Keratinocyte (primary cell): ENCODE data around the gene STAG3. TPM values are rescaled to one million over a fixed set of nuclear protein-coding genes. Genes with fewer than 3 reads are reported as not detected.
A peak's percentile ranks its signal among the peaks of the same experiment; 100 is the strongest.

Experiments used
- DNase-seq: peaks from one replicate; pipeline ENCODE4 v3.0.0-alpha.2; 2011; ENCODE audit warnings: low read depth, missing footprints, low spot score
- FAIRE-seq: peaks from 2 replicates; lab custom pipeline; 2011; peaks lifted over from hg19 to GRCh38; lab: Jason Lieb, UNC
- H2AFZ ChIP-seq: 2 replicates; pipeline ENCODE4 v1.6.0; 2012; ENCODE audit warnings: low read length, control low read depth, inconsistent platforms; ENCODE audit not compliant: control insufficient read depth
- H3K27ac ChIP-seq: 2 replicates; pipeline ENCODE4 v1.5.1; 2011; ENCODE audit warnings: low read length; ENCODE audit not compliant: control insufficient read depth, insufficient read depth
- H3K27me3 ChIP-seq: 3 replicates; pipeline ENCODE4 v1.6.0; 2011; ENCODE audit warnings: low read length; ENCODE audit not compliant: control insufficient read depth, insufficient read depth; ENCODE audit errors: extremely low read depth
- H3K36me3 ChIP-seq, 2 experiments: 2 replicates in 1 of 2; 3 replicates in 1 of 2; pipeline ENCODE4 v1.5.1; 2011; ENCODE audit warnings: low read length in 2 of 2, mild to moderate bottlenecking in 1 of 2; ENCODE audit not compliant: control insufficient read depth in 2 of 2, insufficient read depth in 2 of 2; ENCODE audit errors: extremely low read depth in 1 of 2
- H3K4me1 ChIP-seq: 3 replicates; pipeline ENCODE4 v1.5.1; 2011; ENCODE audit warnings: low read length; ENCODE audit not compliant: control insufficient read depth, insufficient read depth; ENCODE audit errors: extremely low read depth
- H3K4me2 ChIP-seq: 3 replicates; pipeline ENCODE4 v1.6.0; 2011; ENCODE audit warnings: low read depth, low read length; ENCODE audit not compliant: control insufficient read depth, insufficient read depth; ENCODE audit errors: extremely low read depth
- H3K4me3 ChIP-seq, 3 experiments: fragments of 200-600 bp in 1 of 3; sonication (generic) in 1 of 3; 2 replicates in 2 of 3; 3 replicates in 1 of 3; pipeline ENCODE4 v1.5.1; 2011 to 2016; ENCODE audit warnings: low read length in 3 of 3, mild to moderate bottlenecking in 3 of 3, control low read depth in 2 of 3, inconsistent platforms in 1 of 3, low read depth in 1 of 3, mixed read lengths in 1 of 3, mixed run types in 1 of 3, moderate library complexity in 1 of 3; ENCODE audit not compliant: control insufficient read depth in 2 of 3, insufficient read depth in 2 of 3; ENCODE audit errors: extremely low read depth in 1 of 3
- H3K79me2 ChIP-seq: 2 replicates; pipeline ENCODE4 v1.6.0; 2012; ENCODE audit warnings: low read length; ENCODE audit not compliant: control insufficient read depth, insufficient read depth
- H3K9ac ChIP-seq: 3 replicates; pipeline ENCODE4 v1.6.0; 2011; ENCODE audit warnings: low read length; ENCODE audit not compliant: control insufficient read depth, insufficient read depth; ENCODE audit errors: extremely low read depth
- H3K9me1 ChIP-seq: 3 replicates; pipeline ENCODE4 v1.6.0; 2011; ENCODE audit warnings: low read length; ENCODE audit not compliant: control insufficient read depth, insufficient read depth; ENCODE audit errors: extremely low read depth
- H3K9me3 ChIP-seq: 2 replicates; pipeline ENCODE4 v1.5.1; 2012; ENCODE audit warnings: low read depth, low read length; ENCODE audit not compliant: control insufficient read depth
- H4K20me1 ChIP-seq: 3 replicates; pipeline ENCODE4 v1.6.0; 2011; ENCODE audit warnings: low read length; ENCODE audit not compliant: control insufficient read depth, insufficient read depth; ENCODE audit errors: extremely low read depth
- CTCF ChIP-seq, 3 experiments: IDR thresholded peaks in 1 of 3; conservative IDR thresholded peaks in 1 of 3; optimal IDR thresholded peaks in 1 of 3; 2 replicates in 2 of 3; 3 replicates in 1 of 3; pipeline versions ENCODE3 to v1.5.1; 2011; ENCODE audit warnings: low read length in 3 of 3, mild to moderate bottlenecking in 3 of 3, moderate library complexity in 2 of 3, control low read depth in 1 of 3, inconsistent platforms in 1 of 3; ENCODE audit not compliant: insufficient read depth in 2 of 3; ENCODE audit errors: extremely low read depth in 1 of 3
- EZH2 ChIP-seq: IDR thresholded peaks from one replicate; pipeline ENCODE4 v1.6.1; 2012; ENCODE audit warnings: inconsistent platforms, mild to moderate bottlenecking, low read length, moderate library complexity
- dilution Hi-C: fragments of 300-500 bp; cut with MboI; formaldehyde crosslinking; loops from one replicate; pipeline ENCODE4 v1.7.0; 2020; ENCODE audit warnings: low sequenced_read_pairs; ENCODE audit not compliant: extremely low pct_ligation_motif_present
- polyA plus RNA-seq, 5 experiments: library from polyadenylated mRNA; depleted of rRNA in 3 of 5; stranded (reverse) in 3 of 5; stranded (forward) in 1 of 5; unstranded in 1 of 5; fragments of >200 nt; gene quantifications; 1 replicate in 1 of 5; 2 replicates in 3 of 5; 3 replicates in 1 of 5; pipeline versions ENCODE4 v1.2.1 to v1.2.3, GENCODE V29; 2011 to 2012; ENCODE audit warnings: missing spikeins in 2 of 5, low read depth in 1 of 5, low replicate concordance in 1 of 5

Gene STAG3
- polyA plus RNA-seq, 1 donor (not counting 4 experiments of a cell fraction or from before 2014, with no cell fraction given) = 0.28 TPM

GRCh38 chr7:100185726-100186125, 8.0 kb downstream of the STAG3 start:
- no peak overlapping the region for H3K9ac ChIP-seq
- no peaks in the 10 kb centered on the region for H3K9me1 ChIP-seq
- no peaks in the 10 kb centered on the region for H4K20me1 ChIP-seq
- no peaks in the 10 kb centered on the region for H3K27me3 ChIP-seq
- no peak for DNase-seq
- H3K27ac ChIP-seq = no peak overlapping the region
- dilution Hi-C loops = no loop called here
- no peaks in the 10 kb centered on the region for H3K4me1 ChIP-seq
- TF ChIP-seq CTCF (optimal IDR thresholded peaks at IDR 0.05 in 1 of 3, IDR thresholded peaks at IDR 0.05 in 1 of 3, conservative IDR thresholded peaks at IDR 0.05 in 1 of 3; ENCODE audit: extremely low read depth in 1 of 3, insufficient read depth in 2 of 3, low read length in 3 of 3) (no peak), EZH2 (no peak)
- no peak for FAIRE-seq
- H3K9me3 ChIP-seq = no peaks in the 10 kb centered on the region
- no peaks in the 10 kb centered on the region for H3K36me3 ChIP-seq
- H3K4me2 ChIP-seq = no peak overlapping the region
- no peak overlapping the region for H3K4me3 ChIP-seq
- no peak overlapping the region for H2AFZ ChIP-seq
- H3K79me2 ChIP-seq = no peaks in the 10 kb centered on the region

GRCh38 chr7:100189061-100189460, 11.3 kb downstream of the STAG3 start:
- no peak for TF ChIP-seq EZH2
- TF ChIP-seq CTCF (optimal IDR thresholded peaks at IDR 0.05 in 1 of 3, IDR thresholded peaks at IDR 0.05 in 1 of 3, conservative IDR thresholded peaks at IDR 0.05 in 1 of 3; ENCODE audit: extremely low read depth in 1 of 3, insufficient read depth in 2 of 3, low read length in 3 of 3) = peak in 1 of 3 experiments; percentile 9
- no peaks in the 10 kb centered on the region for H4K20me1 ChIP-seq
- FAIRE-seq (no peak), DNase-seq (no peak)
- no peak overlapping the region for H3K4me3 ChIP-seq
- H3K9me3 ChIP-seq = no peaks in the 10 kb centered on the region
- no peak overlapping the region for H3K27ac ChIP-seq
- H3K27me3 ChIP-seq = no peaks in the 10 kb centered on the region
- H3K79me2 ChIP-seq = no peaks in the 10 kb centered on the region
- no peaks in the 10 kb centered on the region for H3K4me1 ChIP-seq
- no peaks in the 10 kb centered on the region for H3K36me3 ChIP-seq
- no peak overlapping the region for H3K9ac ChIP-seq
- H3K4me2 ChIP-seq = no peak overlapping the region
- H3K9me1 ChIP-seq = no peaks in the 10 kb centered on the region
- H2AFZ ChIP-seq = no peak overlapping the region
- dilution Hi-C loops = no loop called here
